ENCODE data around the gene TP53I13.

The TP53I13 gene

GRCh38 chr17:29569245-29569950 lies 897 bp downstream of the TP53I13 start:
- peaks cover 43% of the 10 kb centered on the region for H3K27me3 ChIP-seq (ENCODE audit: control insufficient read depth, insufficient read depth, low read length)
- H3K4me1 ChIP-seq (ENCODE audit: control insufficient read depth, insufficient read depth, low read length), result peaks cover 2% of the 10 kb centered on the region

DNA sequence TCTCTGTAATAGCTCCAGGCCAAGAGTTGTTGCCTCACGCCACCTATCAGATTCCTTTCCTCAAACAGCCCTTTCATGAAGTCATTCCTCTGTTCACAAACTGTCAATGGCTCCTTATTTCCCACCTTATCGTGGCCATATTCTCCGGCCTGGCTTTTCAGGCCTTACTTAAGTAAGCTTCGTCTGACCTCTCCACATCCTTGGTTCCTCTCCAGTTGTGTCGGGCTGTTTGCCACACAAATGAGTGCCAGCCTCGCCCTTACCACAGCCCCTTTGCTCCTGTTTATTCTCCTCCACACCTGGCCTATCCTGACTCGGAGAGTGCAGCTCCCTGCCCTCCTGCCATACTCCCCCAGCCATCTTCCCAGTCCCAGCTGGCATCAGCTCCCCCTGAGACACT lies 2.0 kb downstream of the TP53I13 start:
- Histone ChIP-seq H3K9ac (ENCODE audit: low read depth, low read length) (no peak overlapping the region), H3K4me1 (ENCODE audit: control insufficient read depth, insufficient read depth, low read length) (peaks cover 2% of the 10 kb centered on the region), H3K27me3 (ENCODE audit: control insufficient read depth, insufficient read depth, low read length) (peaks cover 36% of the 10 kb centered on the region), H3K9me3 (ENCODE audit: control insufficient read depth, insufficient read depth, low read length) (no peaks in the 10 kb centered on the region), H3K4me3 (ENCODE audit: low read depth, low read length) (no peak overlapping the region), H3K36me3 (ENCODE audit: control insufficient read depth, insufficient read depth, low read length) (peaks cover 8% of the 10 kb centered on the region)

More at GRCh38 chr17:29569245-29569950, 897 bp downstream of the TP53I13 start:
- H3K4me3 ChIP-seq (ENCODE audit: low read depth, low read length), result peak overlapping the region; percentile 81
- H3K9me3 ChIP-seq (ENCODE audit: control insufficient read depth, insufficient read depth, low read length), result no peaks in the 10 kb centered on the region
- peak overlapping the region; percentile 83 for H3K9ac ChIP-seq (ENCODE audit: low read depth, low read length)
- peaks cover 2% of the 10 kb centered on the region for H3K36me3 ChIP-seq (ENCODE audit: control insufficient read depth, insufficient read depth, low read length)

DNA sequence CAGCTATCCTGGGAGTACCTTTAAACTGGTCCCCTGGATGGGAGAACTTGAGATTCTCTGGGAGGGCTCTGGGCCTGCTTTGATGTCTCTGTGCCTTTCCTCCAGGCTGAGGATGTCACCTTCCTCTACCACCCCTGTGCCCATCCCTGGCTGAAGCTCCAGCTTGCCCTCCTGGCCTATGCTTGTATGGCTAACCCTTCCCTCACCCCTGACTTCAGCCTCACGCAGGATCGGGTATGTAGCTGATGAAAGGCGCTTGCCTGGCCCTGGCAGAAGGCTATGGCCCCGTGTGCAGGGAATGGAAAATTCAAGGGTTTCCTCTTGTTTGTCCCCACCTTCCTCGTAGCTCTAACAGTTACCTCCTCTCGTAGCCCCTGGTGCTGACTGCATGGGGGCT lies 3.0 kb downstream of the TP53I13 start:
- Histone ChIP-seq H3K4me1 (ENCODE audit: control insufficient read depth, insufficient read depth, low read length) (peaks cover 2% of the 10 kb centered on the region), H3K4me3 (ENCODE audit: low read depth, low read length) (no peak overlapping the region), H3K27me3 (ENCODE audit: control insufficient read depth, insufficient read depth, low read length) (peaks cover 27% of the 10 kb centered on the region), H3K36me3 (ENCODE audit: control insufficient read depth, insufficient read depth, low read length) (peaks cover 10% of the 10 kb centered on the region), H3K9ac (ENCODE audit: low read depth, low read length) (no peak overlapping the region), H3K9me3 (ENCODE audit: control insufficient read depth, insufficient read depth, low read length) (no peaks in the 10 kb centered on the region)

- Histone ChIP-seq H3K36me3 (ENCODE audit: control insufficient read depth, insufficient read depth, low read length) (peaks cover 16% of the 10 kb centered on the region), H3K9me3 (ENCODE audit: control insufficient read depth, insufficient read depth, low read length) (no peaks in the 10 kb centered on the region), H3K9ac (ENCODE audit: low read depth, low read length) (no peak overlapping the region), H3K27me3 (ENCODE audit: control insufficient read depth, insufficient read depth, low read length) (peaks cover 25% of the 10 kb centered on the region), H3K4me3 (ENCODE audit: low read depth, low read length) (no peak overlapping the region), H3K4me1 (ENCODE audit: control insufficient read depth, insufficient read depth, low read length) (peaks cover 2% of the 10 kb centered on the region)
These were observed 3.6 kb downstream of the TP53I13 start for GRCh38 chr17:29571883-29572681.

DNA sequence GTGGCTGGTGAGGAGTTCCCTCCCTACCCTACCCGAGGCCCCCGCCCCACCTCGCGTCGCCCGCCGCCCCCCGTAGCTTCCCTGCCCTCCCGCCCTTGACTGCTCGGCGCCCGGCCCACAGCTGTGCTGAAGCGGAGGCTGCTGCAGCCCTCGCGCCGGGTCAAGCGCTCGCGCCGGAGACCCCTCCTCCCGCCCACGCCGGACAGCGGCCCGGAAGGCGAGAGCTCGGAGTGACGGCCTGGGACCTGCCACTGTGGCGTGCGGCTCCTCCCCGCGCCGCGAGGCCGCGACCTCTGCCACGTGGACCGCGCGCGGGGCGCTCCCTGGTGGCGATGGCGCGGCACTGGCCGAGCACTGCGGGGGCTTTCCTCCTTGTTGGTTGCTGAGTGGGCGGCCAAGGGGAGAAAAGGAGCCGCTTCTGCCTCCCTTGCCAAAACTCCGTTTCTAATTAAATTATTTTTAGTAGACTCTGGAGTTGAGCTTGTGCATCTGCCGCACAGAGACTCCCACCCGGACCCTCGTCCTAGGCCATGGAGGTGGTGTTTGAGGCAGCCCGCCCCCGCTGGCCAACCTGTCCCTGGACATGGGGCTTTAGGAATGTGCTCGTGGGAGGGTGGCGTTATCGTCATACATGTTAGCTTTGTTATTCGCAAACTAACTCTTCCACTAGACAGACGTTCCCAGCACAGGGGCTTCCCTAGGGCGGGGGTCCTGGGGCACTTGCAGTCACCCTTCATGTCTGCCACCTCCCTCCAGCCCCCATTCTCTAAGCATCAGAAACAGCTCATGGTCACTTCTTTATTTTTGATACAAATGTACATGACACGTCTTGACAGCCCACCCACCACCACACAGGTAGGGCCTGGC lies 4.4 kb downstream of the TP53I13 start:
- H3K27me3 ChIP-seq (ENCODE audit: control insufficient read depth, insufficient read depth, low read length), result peaks cover 25% of the 10 kb centered on the region
- no peak overlapping the region for H3K9ac ChIP-seq (ENCODE audit: low read depth, low read length)
- no peaks in the 10 kb centered on the region for H3K9me3 ChIP-seq (ENCODE audit: control insufficient read depth, insufficient read depth, low read length)
- H3K4me3 ChIP-seq (ENCODE audit: low read depth, low read length), result no peak overlapping the region
- peaks cover 23% of the 10 kb centered on the region for H3K36me3 ChIP-seq (ENCODE audit: control insufficient read depth, insufficient read depth, low read length)
- H3K4me1 ChIP-seq (ENCODE audit: control insufficient read depth, insufficient read depth, low read length), result peaks cover 2% of the 10 kb centered on the region

GRCh38 chr17:29573558-29573869 lies 5.0 kb downstream of the TP53I13 start:
- H3K27me3 ChIP-seq (ENCODE audit: control insufficient read depth, insufficient read depth, low read length), result peaks cover 25% of the 10 kb centered on the region
- no peaks in the 10 kb centered on the region for H3K9me3 ChIP-seq (ENCODE audit: control insufficient read depth, insufficient read depth, low read length)
- no peak overlapping the region for H3K4me3 ChIP-seq (ENCODE audit: low read depth, low read length)
- H3K9ac ChIP-seq (ENCODE audit: low read depth, low read length), result no peak overlapping the region
- peaks cover 2% of the 10 kb centered on the region for H3K4me1 ChIP-seq (ENCODE audit: control insufficient read depth, insufficient read depth, low read length)
- H3K36me3 ChIP-seq (ENCODE audit: control insufficient read depth, insufficient read depth, low read length), result peaks cover 28% of the 10 kb centered on the region

DNA sequence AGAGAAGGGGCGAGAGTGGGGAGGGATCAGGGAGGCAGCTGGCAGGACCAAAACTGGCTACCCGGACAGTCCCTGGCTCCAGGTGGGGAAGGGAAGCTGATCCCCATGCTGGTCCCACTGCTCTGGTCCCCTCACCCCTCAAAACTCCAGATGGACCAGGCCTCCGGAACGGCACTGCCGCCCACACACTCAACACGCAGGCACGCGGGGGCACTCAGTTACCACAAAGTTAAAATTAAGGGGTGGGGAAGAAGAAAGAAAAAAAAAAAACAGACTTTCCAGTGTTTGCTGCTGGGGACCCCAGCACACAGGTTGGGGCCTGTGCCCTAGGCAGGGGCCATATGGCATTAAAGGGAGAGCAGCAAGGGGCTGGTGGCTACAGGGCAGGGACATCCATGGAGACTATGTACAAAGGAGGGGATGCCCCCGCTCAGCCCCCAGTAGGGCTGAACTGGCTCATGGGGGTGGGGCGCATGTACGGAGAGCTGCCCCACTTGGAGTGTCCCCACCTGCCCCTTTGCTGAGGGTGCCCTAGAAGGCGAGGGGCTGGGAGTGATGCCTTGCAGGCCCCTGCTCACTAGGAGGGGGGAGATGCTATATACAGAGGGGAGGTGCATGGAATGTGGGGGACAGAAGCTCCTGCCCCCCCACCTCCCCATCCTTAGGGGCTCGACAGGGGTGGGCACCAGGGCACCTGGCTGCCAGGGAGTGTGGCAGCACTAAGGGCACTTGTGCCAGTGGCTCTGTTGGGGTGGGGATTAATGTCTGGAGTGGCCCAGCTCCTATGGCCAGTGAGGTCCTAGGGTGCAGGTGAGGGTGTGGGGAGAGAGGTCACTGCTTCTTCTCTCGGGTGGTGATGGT lies 5.6 kb downstream of the TP53I13 start:
- Histone ChIP-seq H3K9me3 (ENCODE audit: control insufficient read depth, insufficient read depth, low read length) (no peaks in the 10 kb centered on the region), H3K9ac (ENCODE audit: low read depth, low read length) (no peak overlapping the region), H3K4me3 (ENCODE audit: low read depth, low read length) (no peak overlapping the region), H3K27me3 (ENCODE audit: control insufficient read depth, insufficient read depth, low read length) (peaks cover 24% of the 10 kb centered on the region), H3K36me3 (ENCODE audit: control insufficient read depth, insufficient read depth, low read length) (peaks cover 28% of the 10 kb centered on the region), H3K4me1 (ENCODE audit: control insufficient read depth, insufficient read depth, low read length) (peaks cover 2% of the 10 kb centered on the region)

DNA sequence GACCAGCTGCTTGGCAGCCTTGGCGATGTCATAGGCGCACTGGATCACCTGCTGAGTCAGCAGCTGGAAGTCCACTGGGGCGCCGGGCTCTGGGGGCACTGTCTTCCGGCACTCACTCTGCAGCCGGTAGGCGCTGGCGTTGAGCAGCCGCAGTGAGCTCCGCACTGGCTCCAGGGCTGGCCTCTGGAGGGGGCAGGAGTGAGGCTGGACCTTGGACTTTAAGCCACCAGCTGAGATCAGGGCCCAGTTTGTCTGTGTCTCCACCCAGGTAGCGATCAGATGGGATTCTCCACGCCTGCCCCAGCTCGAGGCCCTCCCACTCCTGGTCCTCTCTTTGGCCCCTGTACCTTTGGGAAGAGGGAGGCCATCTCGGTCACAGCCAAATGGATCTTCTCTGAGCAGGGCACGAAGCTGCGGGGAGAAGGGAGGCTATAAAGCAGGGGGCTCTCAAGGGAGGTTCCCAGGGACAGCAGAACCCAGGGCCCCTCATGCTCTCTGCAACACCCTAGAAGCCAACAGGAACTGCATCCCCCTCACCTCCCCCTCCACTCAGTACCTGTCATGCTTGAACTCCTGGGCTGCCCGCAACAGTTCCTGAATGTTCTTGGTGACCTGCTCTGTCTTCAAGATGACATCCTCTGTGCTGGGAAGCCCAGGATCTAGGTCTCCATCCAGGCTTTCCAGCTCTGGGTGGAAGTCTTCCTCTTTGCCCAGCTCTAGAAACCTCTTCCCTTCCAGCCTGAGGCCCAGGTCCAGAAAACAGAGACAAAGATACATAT lies 6.4 kb downstream of the TP53I13 start:
- H3K9ac ChIP-seq (ENCODE audit: low read depth, low read length), result no peak overlapping the region
- H3K9me3 ChIP-seq (ENCODE audit: control insufficient read depth, insufficient read depth, low read length), result no peaks in the 10 kb centered on the region
- H3K4me1 ChIP-seq (ENCODE audit: control insufficient read depth, insufficient read depth, low read length), result no peaks in the 10 kb centered on the region
- peaks cover 28% of the 10 kb centered on the region for H3K36me3 ChIP-seq (ENCODE audit: control insufficient read depth, insufficient read depth, low read length)
- peaks cover 16% of the 10 kb centered on the region for H3K27me3 ChIP-seq (ENCODE audit: control insufficient read depth, insufficient read depth, low read length)
- no peak overlapping the region for H3K4me3 ChIP-seq (ENCODE audit: low read depth, low read length)

DNA sequence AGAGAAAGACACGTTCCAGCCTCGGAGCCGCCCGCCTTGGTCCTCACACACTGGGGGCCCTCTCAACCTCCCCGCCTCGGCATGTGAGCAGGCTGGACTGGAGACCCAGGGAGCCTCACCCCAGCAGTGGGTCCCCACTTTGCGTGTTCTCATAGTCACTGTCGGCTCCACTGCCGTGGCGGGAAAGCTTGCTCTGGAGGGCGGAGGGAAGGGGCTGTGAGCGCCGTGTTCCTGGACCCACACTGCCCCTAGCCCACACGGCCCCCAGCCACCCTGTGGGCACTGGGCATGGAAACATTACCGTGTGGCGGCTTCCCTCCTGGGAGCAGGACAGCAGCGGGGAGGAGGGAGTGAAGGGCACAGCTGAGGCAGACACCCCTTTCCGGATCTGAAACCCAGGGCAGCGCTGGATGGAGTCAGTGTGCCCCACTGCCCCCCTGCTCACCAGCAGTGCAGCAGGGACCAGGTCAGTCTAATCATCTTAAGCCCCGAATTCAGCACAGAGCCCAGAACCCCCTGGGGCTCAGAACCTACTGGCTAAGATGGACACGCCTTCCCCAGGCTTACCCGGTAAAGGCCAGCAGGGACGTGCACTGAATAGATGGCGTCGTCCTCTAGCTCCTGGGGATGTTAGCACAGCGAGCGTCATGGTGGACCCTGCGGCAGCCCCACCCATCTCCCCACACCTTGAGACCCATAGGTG lies 7.2 kb downstream of the TP53I13 start:
- no peaks in the 10 kb centered on the region for H3K4me1 ChIP-seq (ENCODE audit: control insufficient read depth, insufficient read depth, low read length)
- no peak overlapping the region for H3K9ac ChIP-seq (ENCODE audit: low read depth, low read length)
- H3K36me3 ChIP-seq (ENCODE audit: control insufficient read depth, insufficient read depth, low read length), result peaks cover 28% of the 10 kb centered on the region

More for the DNA sequence above, 7.2 kb downstream of the TP53I13 start:
- Histone ChIP-seq H3K4me3 (ENCODE audit: low read depth, low read length) (no peak overlapping the region), H3K27me3 (ENCODE audit: control insufficient read depth, insufficient read depth, low read length) (peaks cover 16% of the 10 kb centered on the region), H3K9me3 (ENCODE audit: control insufficient read depth, insufficient read depth, low read length) (no peaks in the 10 kb centered on the region)

Data from iPS-15b (cell line).